NCI-H128 (cell line): ENCODE results near the gene SLC6A19.
"Not testable (repeated sequence)": the region's sequence is repeated elsewhere in the genome, so short reads cannot be mapped to it uniquely, and the experiment has no call there.

Experiments
- DNase-seq: peaks from one replicate; lab custom pipeline; 2025; ENCODE audit not compliant: unreplicated experiment; lab: John Stamatoyannopoulos, UW

Gene SLC6A19

DNA sequence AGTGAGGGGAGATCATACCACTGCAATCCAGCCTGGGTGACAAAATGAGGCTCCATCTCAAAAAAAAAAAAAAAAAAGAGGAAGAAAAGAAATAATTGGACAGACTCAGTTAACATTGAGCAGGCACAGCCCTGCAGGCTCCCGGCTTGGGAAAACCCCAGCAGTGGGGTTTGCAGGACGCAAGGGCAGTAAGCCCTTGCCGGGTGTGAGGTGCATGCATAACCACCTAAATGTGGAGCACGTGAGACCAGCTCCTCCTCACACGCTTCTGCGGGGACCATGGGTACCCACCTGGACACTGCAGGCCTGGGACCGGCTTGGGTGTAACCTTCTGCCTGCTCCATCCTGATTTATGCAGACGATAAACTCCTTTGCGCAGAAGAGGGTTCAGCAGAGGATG, 19.0 kb downstream of the SLC6A19 start:
- no peak for DNase-seq

DNA sequence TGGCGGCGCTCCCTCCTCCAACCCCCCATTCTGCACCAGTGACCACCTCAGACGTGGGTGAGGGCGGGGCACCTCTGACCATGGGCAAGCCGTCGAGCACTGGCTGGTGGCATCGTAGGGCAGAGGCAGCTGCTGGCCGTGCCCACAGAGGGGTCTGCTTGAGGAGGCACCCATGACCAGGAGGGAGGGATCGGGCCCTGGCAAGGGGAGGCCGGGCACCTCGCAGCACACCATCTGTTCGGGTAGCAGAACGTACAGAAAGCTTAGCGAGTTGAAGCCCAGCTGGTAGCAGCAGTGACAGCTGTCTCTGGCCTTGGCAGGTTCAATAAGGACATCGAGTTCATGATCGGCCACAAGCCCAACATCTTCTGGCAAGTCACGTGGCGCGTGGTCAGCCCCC, 19.4 kb downstream of the SLC6A19 start:
- DNase-seq = no peak

DNA sequence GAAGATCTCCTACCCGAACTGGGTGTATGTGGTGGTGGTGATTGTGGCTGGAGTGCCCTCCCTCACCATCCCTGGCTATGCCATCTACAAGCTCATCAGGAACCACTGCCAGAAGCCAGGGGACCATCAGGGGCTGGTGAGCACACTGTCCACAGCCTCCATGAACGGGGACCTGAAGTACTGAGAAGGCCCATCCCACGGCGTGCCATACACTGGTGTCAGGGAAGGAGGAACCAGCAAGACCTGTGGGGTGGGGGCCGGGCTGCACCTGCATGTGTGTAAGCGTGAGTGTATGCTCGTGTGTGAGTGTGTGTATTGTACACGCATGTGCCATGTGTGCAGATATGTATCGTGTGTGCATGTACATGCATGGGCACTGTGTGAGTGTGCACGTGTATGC, 20.3 kb downstream of the SLC6A19 start:
- no peak for DNase-seq

DNA sequence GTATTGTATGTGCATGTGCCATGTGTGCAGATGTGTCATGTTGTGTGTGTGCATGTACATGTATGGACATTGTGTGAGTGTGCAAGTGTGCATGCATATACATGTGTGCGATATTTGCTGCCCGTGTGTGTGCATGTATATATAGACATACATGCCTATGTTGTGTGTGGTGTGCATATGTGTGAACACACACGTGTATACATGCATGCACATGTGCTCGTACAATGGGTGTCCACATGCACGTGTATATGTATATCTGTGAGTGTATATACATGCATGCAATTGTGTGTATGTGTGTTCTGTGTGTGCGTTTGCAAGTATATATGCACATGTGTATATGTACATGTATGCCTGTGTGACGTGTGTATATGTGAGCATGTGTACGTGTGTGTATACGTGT, 20.8 kb downstream of the SLC6A19 start:
- no peak for DNase-seq

DNA sequence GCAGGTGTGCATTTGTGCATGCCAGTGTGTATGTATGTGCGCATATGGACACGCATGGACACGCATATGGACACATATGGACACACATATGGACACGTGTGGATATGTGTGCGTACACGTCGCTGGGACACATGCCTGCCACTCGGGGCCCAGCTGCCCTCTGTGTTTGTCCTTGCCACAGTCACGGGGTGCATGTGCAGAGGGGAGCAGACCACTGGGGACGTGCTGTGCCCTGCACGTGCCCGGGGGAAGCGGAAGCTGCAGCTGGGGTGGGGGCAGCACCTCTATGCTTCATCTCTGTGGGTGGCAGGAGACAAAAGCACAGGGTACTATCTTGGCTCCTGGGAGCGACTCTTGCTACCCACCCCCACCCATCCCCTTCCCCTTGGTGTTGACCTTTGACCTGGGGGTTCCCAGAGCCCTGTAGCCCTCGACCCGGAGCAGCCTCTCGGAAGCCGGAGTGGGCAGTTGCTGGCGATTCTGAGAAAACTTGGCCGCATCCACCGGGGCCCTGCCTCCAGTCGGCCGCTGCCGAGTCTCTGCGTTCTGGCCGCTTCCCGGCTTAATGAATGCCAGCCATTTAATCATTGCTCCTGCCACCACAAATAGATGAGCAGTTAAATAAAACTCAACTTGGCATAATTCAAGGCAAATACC, 21.4 kb downstream of the SLC6A19 start:
- no peak for DNase-seq

DNA sequence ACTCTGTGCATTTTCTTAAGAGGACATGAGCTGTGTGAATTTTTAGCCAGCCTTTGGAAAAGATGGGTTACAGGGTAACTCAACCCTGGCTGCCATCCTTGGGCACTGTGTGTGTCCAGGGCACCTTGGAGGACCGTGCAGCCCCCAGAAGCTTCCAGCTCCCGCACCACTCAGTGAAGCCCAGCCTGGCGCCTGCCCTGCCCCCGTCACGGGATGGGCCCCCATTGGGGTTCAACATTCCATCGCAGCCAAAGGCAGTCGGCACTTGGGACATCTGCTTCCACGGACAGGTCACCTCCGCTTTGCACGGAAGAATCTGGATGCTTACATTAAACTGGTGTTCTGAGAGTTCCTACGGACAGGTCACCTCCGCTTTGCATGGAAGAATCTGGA, 21.9 kb downstream of the SLC6A19 start:
- no peak for DNase-seq

DNA sequence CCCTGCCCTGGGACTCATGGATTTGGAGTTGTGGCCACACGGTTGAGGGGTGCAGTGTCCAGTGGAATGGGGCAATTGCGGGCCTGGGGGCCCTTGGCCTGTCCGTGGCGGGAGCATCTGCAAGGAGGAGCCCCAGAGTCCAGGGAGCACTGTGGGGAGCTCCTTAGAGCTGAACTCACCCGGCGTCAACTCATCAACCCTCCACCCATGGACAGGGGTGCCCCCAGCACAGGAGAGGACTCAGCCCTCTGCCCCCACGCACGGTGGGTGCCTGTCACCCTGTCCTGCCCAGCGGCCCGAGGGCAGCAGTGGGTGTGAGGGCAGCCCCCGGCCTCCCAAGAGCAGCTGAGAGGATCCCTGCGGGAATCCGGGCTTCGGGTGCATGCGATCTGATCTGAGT, 23.2 kb downstream of the SLC6A19 start:
- DNase-seq = no peak

DNA sequence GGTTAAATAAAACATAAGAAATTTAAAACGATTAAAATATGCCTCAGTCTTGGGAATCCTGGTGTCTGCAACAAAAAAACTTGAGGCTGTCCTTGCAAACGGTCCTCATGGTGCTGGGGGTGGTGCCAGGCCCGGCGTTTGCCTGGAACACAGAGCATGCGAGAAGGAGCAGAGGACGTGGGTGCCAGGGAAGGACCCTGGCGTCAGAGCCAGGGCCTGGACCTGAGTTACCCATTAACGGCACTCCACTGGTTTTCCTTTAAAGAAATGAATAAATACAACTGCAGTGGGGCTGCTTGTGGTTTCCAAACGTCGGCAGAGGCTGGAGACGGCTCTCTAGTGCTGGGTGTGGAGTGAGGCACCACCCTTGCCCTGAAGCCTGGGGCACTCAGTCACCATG, 23.7 kb downstream of the SLC6A19 start, which contains the start of gene SLC6A18:
Gene SLC6A18, plus strand, starts transcription at position 301 of the 400 bp plus-strand sequence. Its CDS starts 97 bp downstream, at position 398.
- no peak for DNase-seq

DNA sequence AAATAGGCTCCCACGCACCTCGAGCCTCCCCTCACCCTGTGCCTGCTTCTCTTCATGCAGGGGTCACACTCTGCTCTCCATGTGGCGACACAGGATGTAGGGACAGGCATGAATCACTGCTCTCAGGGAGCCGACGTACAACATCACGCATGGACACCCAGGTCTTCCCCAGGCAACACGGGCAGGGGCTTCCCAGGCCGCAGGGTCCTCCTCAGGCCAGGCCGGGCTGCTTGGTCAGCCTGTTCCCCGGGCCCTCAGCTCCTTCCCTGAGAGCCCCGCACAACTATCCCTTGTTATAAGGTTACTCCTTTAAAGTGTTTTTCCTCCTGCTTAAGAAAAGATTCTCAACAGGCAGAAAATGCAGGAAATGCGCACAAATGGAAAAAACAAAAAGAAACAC, 24.8 kb downstream of the SLC6A19 start:
- no peak for DNase-seq

DNA sequence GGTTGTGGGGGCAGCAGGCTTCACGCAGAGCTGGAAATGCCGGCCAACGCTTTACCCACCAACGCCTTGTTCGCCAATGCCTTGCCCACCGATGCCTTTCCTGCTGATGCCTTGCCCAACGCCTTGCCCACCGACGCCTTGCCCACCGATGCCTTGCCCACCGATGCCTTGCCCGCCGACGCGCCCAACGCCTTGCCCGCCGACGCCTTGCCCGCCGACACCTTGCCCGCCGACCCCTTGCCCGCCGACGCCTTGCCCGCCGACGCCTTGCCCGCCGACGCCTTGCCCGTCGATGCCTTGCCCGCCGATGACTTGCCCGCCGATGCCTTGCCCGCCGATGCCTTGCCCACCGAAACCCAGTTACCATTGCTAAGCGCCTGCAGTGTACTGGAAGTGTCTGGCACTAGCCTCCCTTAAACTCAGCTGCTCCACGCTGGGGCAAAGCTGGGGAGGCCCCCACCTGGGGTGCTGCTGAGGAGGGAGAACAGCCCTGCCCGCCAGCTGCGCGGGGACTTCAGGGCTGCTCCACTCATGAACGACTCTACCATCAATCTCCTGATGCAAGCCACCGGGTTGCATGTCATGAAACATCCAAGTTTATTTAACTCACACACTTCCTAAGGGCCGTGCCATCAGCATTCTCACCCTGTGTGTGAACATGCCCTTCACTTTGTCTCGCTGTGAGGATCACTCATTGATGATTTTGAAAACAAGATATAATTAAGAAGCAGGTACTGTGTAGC, 25.6 kb downstream of the SLC6A19 start:
- no peak for DNase-seq

DNA sequence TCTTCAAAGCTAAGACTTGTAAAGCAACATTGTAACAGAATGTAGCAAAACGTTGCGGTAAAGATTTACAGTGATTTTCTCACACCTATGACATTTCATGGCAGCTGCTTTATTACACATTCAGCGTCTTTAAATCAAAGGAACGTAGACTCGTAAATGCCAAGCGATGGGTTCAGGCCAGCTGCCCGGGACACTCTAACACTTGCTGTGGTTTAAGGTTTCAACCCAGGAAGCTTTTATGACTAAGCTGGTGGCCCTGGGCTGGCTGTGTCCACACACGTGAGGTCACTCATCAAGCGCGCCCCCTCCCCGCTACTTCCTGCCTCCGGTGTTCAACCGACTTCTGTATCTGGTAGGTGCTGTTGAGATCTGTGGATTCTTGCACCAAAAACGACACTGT, 26.3 kb downstream of the SLC6A19 start:
- DNase-seq = no peak

DNA sequence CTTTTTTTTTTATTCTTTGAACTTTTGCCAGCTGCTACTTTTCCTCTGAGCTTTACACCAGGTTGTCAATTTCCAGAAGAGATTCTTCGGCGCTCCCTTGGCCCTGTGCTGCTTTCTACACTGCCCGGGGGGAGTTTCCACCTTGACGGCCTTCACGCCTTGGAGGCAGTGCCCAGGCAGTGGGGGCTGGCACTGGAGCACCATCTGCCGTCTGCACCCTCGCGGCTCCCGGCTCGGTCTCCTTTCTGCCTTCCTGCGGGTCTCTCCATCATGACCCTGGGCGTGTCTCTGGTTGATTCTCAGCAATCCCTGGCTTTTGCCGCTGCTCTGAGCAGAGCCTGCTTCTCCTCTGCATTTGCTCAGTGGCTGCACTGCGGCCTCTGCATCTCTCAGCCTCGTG, 26.7 kb downstream of the SLC6A19 start:
- DNase-seq = no peak

DNA sequence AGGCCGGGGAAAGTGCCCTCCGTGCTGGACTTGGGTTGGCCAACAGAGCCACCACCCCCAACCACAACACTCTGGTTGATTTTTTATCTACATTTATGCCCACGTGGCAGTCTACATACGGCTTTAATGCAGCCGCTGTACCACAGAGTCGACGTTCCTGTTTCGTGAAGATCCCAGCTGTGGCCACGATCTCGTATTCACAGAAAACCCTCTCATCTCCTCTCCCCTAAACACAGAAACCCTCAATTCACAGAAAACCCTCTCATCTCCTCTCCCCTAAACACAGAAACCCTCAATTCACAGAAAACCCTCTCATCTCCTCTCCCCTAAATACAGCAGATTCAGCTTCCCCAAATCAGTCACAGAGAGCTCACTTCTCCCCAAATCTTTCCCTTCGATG, 27.6 kb downstream of the SLC6A19 start:
- not testable (repeated sequence) for DNase-seq

DNA sequence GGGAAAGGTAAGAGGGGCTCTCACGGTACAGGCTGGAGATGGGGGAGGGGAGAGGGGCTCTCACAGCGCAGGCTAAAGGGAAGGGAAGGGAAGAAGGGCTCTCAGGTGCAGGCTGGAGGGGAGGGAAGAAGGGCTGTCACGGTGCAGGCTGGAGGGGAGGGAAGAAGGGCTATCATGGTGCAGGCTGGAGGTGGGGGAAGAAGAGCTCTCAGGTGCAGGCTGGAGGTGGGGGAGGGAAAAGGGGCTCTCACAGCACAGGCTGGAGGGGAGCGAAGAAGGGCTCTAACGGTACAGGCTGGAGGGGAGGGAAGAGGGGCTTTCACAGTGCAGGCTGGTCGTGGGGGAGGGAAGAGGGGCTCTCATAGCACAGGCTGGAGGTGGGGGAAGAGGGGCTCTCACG, 28.4 kb downstream of the SLC6A19 start:
- DNase-seq = no peak

DNA sequence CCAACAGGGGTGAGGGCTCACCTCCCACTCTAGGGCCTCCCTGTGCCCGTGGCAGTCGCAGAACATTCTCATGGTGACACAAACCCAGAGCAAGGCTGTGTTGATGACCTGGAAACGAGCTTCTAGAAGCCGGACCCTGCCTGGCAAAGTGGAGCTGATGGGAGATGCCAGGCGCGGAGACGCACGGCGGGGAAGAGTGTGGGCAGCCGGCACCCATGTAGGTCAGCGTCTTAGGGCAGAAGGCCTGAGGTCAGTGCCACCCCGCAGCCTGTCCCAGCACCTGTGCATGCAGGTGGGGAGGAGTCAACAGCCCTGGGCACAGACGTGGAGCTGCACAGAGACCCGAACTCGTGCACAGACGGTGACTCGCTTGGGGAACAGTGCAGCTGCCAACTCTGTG, 29.2 kb downstream of the SLC6A19 start:
- no peak for DNase-seq

DNA sequence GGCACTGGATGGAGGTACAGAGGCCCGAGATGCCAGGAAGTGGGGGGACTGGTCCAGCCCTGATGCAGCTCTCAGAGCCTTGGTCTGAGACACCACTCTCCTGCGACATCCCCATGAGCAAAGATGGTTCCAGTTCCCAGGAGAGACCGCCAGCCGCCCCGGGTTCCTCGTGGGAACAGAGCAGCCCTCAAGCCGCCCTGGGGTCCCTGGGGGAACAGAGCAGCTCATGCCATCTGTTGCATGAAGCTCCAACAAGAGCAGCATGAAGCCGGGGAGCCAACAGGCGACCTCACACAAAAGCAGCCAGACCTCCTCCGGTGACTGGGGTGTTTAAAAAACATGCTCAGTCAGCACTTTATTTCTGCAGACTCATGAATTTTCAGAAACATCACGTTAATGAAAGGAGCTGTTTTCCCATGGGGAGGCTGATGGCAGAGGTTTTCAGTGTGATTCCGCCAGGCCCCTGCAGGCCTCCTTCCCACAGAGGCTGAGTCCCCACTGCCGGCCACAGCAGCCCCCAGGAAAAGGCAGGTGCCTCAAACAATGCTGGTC, 30.0 kb downstream of the SLC6A19 start:
- no peak for DNase-seq

DNA sequence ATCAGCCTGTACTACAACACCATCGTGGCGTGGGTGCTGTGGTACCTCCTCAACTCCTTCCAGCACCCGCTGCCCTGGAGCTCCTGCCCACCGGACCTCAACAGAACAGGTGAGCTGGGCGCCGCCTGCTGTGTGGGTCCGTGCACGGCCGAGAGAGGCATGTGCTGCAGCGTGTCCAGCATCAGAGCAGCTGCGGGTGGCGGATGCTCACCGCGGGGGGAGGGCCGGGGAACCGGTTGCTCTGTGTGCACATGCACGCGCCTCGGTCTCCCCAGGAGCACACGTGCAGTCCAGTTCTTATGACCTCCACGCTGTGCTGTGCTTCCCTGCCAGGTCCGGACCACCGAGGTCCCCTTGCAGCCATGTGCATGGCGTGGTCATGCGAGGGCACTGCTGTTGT, 31.4 kb downstream of the SLC6A19 start:
- DNase-seq = no peak

DNA sequence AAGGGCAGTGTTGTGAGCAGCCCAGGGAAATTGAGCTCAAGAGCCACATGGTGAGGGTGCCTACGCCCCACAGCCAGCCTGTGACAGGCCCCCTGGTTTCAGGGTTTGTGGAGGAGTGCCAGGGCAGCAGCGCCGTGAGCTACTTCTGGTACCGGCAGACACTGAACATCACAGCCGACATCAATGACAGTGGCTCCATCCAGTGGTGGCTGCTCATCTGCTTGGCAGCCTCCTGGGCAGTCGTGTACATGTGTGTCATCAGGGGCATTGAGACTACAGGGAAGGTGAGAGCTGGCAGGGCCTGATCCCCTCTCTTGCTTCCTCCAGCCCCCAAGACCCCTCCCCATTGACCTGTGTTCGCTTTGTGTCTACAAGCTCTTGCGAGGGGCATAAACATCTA, 34.0 kb downstream of the SLC6A19 start:
- no peak for DNase-seq

DNA sequence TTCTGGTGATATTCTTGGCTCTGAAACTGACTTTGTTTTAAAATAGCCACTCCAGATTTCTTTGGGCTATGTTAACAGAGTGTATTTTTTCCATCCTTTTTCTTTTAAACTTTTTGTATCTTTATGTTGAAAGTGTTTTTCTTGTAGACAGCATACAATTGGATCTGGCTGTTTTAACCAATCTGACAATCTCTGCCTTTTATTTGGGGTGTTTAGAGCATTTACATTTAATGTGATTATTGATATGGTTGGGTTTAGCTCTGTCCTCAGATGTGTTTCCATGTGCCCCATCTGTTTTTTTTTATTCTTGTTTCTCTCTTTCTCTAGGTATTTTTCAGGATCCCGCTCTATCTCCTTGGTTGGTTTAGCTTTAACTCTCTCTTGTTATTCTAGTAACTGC, 34.4 kb downstream of the SLC6A19 start:
- no peak for DNase-seq

DNA sequence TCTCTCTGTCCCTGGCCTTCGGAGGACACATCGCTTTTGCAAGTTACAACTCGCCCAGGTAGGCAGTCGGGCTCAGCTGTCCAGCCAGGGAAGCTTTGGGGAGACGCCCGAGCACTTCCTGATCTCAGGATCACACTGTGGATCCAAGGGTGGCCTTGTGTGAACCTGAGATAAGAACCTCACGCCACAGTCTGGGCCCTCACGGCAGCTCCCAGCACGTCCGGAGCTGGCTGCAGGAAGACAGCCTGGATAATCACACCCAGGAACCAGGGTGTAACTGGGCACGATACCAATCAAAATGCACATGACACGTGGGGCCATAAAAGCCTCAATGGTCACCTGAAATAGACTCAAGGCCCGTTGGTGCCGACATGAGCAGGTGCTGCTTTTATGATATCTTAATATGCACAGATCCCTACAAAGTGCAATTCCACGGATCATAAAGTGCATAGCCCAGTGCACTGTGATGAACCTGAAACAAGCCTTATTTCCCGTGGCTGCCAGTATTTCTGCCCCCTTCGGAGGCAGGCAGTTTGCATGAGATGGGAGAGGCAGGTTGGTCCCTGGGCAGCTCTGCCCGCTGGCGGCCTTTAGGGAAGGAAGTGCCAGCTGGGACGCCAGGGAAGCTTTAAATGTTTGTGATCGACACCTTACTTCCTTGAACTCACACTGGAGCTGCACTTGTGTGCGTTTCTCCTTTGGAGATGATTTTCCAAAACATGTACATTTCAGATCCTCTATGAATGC, 38.3 kb downstream of the SLC6A19 start:
- no peak for DNase-seq

DNA sequence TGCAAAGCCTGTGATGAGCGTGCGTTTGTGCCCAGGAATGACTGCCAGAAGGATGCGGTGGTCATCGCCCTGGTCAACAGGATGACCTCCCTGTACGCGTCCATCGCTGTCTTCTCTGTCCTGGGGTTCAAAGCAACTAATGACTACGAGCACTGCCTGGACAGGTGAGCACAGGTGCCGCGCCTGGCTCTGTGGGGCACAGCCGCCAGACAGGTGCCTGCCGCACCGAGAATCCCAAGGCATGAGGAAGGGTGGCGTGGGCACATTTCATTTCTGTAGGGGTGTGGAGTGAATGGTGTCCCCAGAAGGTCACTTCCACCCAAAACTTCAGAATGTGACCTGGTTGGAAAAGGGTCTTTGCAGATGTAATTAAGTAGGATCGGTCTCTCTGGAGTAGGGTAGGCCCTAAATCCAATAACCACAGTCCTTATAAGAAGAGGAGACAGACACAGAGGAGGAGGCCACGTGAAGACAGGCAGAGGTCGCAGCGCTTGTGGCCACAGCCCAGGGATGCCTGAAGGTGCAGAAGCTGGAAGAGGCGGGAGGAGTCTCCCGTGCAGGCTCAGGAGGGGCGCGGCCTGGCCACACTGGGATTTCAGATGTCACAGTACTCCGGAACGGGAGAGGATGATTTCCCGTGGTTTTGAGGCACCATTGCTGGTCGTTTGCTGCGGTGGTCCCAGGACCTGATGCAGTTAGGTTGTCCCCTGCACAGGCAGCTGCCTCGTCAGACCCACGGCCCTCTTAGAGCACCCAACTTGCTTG, 39.3 kb downstream of the SLC6A19 start:
- no peak for DNase-seq
